Trophoblast cell (in vitro differentiated cells and primary cell): Measurements from ENCODE around the gene DLEC1.
A peak's percentile ranks its signal among the peaks of the same experiment; 100 is the strongest.

Source experiments
- DNase-seq, 2 donors: peaks; one replicate each; pipeline ENCODE4 v3.0.0-alpha.2; 2016
- H2AFZ ChIP-seq: 2 replicates; pipeline ENCODE4 v1.6.1; 2013; ENCODE audit warnings: low read length, moderate library complexity, mild to moderate bottlenecking; ENCODE audit not compliant: insufficient read depth, poor library complexity
- H2AK5ac ChIP-seq: 2 replicates; pipeline ENCODE4 v1.6.1; 2013; ENCODE audit warnings: mild to moderate bottlenecking, low read length
- H2BK120ac ChIP-seq: 2 replicates; pipeline ENCODE4 v1.6.1; 2013; ENCODE audit warnings: low read length, mild to moderate bottlenecking, moderate library complexity; ENCODE audit not compliant: insufficient read depth, poor library complexity
- H2BK12ac ChIP-seq: 2 replicates; pipeline ENCODE4 v1.6.1; 2013; ENCODE audit warnings: mild to moderate bottlenecking, low read length, moderate library complexity
- H2BK5ac ChIP-seq: 2 replicates; pipeline ENCODE4 v1.6.1; 2013; ENCODE audit warnings: low read length, low read depth, moderate library complexity, mild to moderate bottlenecking; ENCODE audit not compliant: poor library complexity
- H3K14ac ChIP-seq: 2 replicates; pipeline ENCODE4 v1.6.1; 2013; ENCODE audit warnings: mild to moderate bottlenecking, low read length
- H3K18ac ChIP-seq: 2 replicates; pipeline ENCODE4 v1.6.1; 2013; ENCODE audit warnings: mild to moderate bottlenecking, low read length
- H3K23ac ChIP-seq: 2 replicates; pipeline ENCODE4 v1.6.1; 2013; ENCODE audit warnings: low read length
- H3K27ac ChIP-seq: 2 replicates; pipeline ENCODE4 v1.5.1; 2013; ENCODE audit warnings: low read depth, mild to moderate bottlenecking, inconsistent platforms, low read length, moderate library complexity
- H3K27me3 ChIP-seq: 2 replicates; pipeline ENCODE4 v1.6.1; 2013; ENCODE audit warnings: inconsistent platforms, mild to moderate bottlenecking, low read length, moderate library complexity; ENCODE audit not compliant: insufficient read depth
- H3K36me3 ChIP-seq, 2 experiments: 1 replicate in 1 of 2; 2 replicates in 1 of 2; pipeline ENCODE4 v1.6.1; 2013; ENCODE audit warnings: low read length in 2 of 2, mild to moderate bottlenecking in 2 of 2, moderate library complexity in 1 of 2; ENCODE audit not compliant: insufficient read depth in 2 of 2, control insufficient read depth in 1 of 2
- H3K4ac ChIP-seq: 2 replicates; pipeline ENCODE4 v1.6.1; 2013; ENCODE audit warnings: low read depth, mild to moderate bottlenecking, low read length, moderate library complexity
- H3K4me1 ChIP-seq, 2 experiments: 1 replicate in 1 of 2; 2 replicates in 1 of 2; pipeline ENCODE4 v1.6.1; 2013; ENCODE audit warnings: low read length in 2 of 2, mild to moderate bottlenecking in 2 of 2, moderate library complexity in 1 of 2; ENCODE audit not compliant: insufficient read depth in 2 of 2, control insufficient read depth in 1 of 2
- H3K4me2 ChIP-seq: 2 replicates; pipeline ENCODE4 v1.6.1; 2013; ENCODE audit warnings: inconsistent platforms, mild to moderate bottlenecking, low read length, moderate library complexity
- H3K4me3 ChIP-seq: 2 replicates; pipeline ENCODE4 v1.5.1; 2013; ENCODE audit warnings: mild to moderate bottlenecking, low read depth, low read length, inconsistent platforms
- H3K79me1 ChIP-seq: one replicate; pipeline ENCODE4 v1.6.1; 2013; ENCODE audit warnings: low read length
- H3K79me2 ChIP-seq: 2 replicates; pipeline ENCODE4 v1.6.1; 2013; ENCODE audit warnings: low read length, mild to moderate bottlenecking; ENCODE audit not compliant: control insufficient read depth, insufficient read depth, poor library complexity
- H3K9ac ChIP-seq: 2 replicates; pipeline ENCODE4 v1.6.1; 2013; ENCODE audit warnings: mild to moderate bottlenecking, low read length
- H3K9me3 ChIP-seq: 2 replicates; pipeline ENCODE4 v1.6.1; 2013; ENCODE audit warnings: low read depth, mild to moderate bottlenecking, control low read depth, inconsistent platforms, low read length; ENCODE audit not compliant: insufficient read depth
- H4K12ac ChIP-seq: 2 replicates; pipeline ENCODE4 v1.6.1; 2013; ENCODE audit warnings: low read depth, mild to moderate bottlenecking, low read length, moderate library complexity
- H4K8ac ChIP-seq: 2 replicates; pipeline ENCODE4 v1.6.1; 2013; ENCODE audit warnings: low read depth, mild to moderate bottlenecking, low read length, moderate library complexity
- H4K91ac ChIP-seq: one replicate; pipeline ENCODE4 v1.6.1; 2013; ENCODE audit warnings: low read depth, mild to moderate bottlenecking, low read length, moderate library complexity
- WGBS: extraction: QIAGEN DNeasy Blood & Tissue Kit; methylation state at CpG from one replicate; pipeline ENCODE4 v1.1.7; 2013; ENCODE audit warnings: missing lambda C conversion rate; ENCODE audit not compliant: insufficient read length, insufficient coverage; ENCODE audit errors: extremely low coverage; 5-methylcytosine and 5-hydroxymethylcytosine counted together

The DLEC1 gene

DNA sequence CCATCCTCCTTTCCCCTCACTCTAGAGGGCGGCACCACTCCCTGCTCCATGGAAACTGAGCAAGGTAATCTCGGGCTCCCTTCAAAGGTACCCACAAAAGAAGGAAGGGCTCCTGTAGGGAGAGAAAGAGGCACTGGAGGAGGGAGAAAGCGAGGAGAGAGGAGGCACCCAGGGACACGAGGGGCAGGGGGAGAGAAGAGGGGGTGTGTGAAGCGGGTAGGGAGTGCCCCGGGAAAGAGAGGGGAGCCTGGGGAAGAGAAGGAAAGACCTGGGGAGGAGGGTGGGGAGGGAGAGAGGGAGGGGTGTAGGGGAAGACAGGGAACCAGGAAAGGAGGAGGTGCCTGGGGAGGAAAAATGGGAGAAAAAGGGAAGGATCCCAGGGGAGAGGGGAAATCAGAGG, 47.9 kb upstream of the DLEC1 start:
- H2BK12ac ChIP-seq, result no peak overlapping the region
- H2BK120ac ChIP-seq, result no peak overlapping the region
- H3K27ac ChIP-seq, result no peak overlapping the region
- no peak overlapping the region for H2AK5ac ChIP-seq
- no peaks in the 10 kb centered on the region for H3K36me3 ChIP-seq
- H3K4me3 ChIP-seq, result no peak overlapping the region
- H4K8ac ChIP-seq, result no peak overlapping the region
- peaks cover 5% of the 10 kb centered on the region for H3K79me1 ChIP-seq
- no peak overlapping the region for H3K4me2 ChIP-seq
- no peak overlapping the region for H3K18ac ChIP-seq
- peaks cover 3% of the 10 kb centered on the region for H3K9me3 ChIP-seq
- H3K23ac ChIP-seq, result no peak overlapping the region
- H2AFZ ChIP-seq, result no peak overlapping the region
- H3K14ac ChIP-seq, result no peak overlapping the region
- H3K27me3 ChIP-seq, result no peaks in the 10 kb centered on the region
- H3K9ac ChIP-seq, result no peak overlapping the region
- H3K79me2 ChIP-seq, result peaks cover 3% of the 10 kb centered on the region
- H2BK5ac ChIP-seq, result no peak overlapping the region
- no peak overlapping the region for H4K91ac ChIP-seq
- no peak overlapping the region for H3K4ac ChIP-seq
- no CpG with 5 or more reads among the region's 6 CpGs for WGBS
- H3K4me1 ChIP-seq, result peaks cover 5 to 6% of the 10 kb centered on the region in 2 experiments
- H4K12ac ChIP-seq, result no peak overlapping the region
- no peak for DNase-seq

DNA sequence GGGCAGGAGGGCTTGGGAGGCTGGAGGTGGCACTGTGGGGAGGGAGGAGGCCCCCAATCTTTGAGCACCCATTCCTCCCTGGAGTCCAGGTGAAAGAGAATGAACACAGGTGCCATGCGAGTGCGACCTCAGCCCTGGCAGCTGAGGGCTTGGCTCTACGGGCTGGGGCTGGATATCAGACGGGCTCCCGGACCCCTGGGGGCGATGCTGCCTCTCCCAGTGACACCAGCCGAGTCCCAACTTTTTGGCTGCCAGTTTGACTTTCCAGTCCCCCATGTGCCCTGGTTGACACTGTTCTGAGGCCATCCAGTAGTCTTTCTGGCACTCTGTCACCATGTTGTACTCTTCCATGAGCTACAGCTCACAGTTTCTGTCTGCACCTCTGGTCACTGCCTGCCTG, 47.2 kb upstream of the DLEC1 start:
- H2BK120ac ChIP-seq, result no peak overlapping the region

DNA sequence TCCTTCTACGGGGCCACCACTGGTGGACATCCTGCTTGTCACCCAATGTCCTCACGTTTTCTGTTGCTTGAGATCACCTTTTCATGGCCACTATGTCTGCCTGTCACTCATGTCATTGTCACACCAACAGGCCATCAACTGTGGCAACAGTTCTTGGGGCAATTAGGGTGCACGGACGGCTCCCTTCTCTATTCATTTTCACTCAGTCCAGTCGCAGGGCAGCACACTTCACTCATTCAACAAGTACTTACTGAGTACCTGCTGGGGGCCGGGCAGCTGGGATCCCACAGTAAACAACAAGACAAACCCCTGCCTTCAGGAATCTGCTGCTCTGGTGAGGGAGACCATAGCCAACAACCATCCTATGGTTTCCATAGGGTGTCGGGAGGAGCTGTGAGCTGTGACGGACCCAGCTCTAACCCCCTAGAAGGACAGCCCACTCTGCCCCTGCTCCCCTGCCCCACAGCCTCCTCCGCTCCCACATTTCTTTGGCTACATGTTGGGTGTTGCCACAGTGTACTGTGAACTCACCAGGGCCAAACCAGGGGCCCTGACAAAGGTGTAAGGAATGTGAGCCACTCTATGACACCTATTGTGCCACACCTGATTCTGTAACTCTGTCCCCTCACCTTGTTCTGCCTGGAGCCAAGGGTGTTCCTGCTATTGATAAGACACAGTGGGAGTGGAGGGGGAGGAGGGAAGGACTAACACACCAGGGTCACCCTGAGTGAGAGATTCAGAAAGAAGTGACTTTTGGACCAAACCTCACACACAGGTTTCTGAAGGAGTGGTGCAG, 46.5 kb upstream of the DLEC1 start:
- H3K9me3 ChIP-seq, result peaks cover 3% of the 10 kb centered on the region
- WGBS, result no CpG with 5 or more reads among the region's 9 CpGs
- H3K4ac ChIP-seq, result no peak overlapping the region
- no peak overlapping the region for H3K4me3 ChIP-seq
- H4K91ac ChIP-seq, result no peak overlapping the region
- H3K27me3 ChIP-seq, result no peaks in the 10 kb centered on the region
- peaks cover 3% of the 10 kb centered on the region for H3K79me2 ChIP-seq
- H2BK12ac ChIP-seq, result no peak overlapping the region
- H3K9ac ChIP-seq, result no peak overlapping the region
- no peak overlapping the region for H2AK5ac ChIP-seq
- DNase-seq, result peak in 1 of 2 donors; percentile 41
- peaks cover 5% of the 10 kb centered on the region for H3K79me1 ChIP-seq
- peaks cover 5 to 6% of the 10 kb centered on the region in 2 experiments for H3K4me1 ChIP-seq
- no peak overlapping the region for H3K27ac ChIP-seq
- H3K14ac ChIP-seq, result no peak overlapping the region
- no peak overlapping the region for H4K8ac ChIP-seq
- no peak overlapping the region for H2AFZ ChIP-seq
- H3K36me3 ChIP-seq, result no peaks in the 10 kb centered on the region
- no peak overlapping the region for H3K18ac ChIP-seq
- H3K23ac ChIP-seq, result no peak overlapping the region
- H2BK120ac ChIP-seq, result no peak overlapping the region
- no peak overlapping the region for H3K4me2 ChIP-seq
- no peak overlapping the region for H4K12ac ChIP-seq
- H2BK5ac ChIP-seq, result no peak overlapping the region

More for the DNA sequence above, 47.2 kb upstream of the DLEC1 start:
- no peak overlapping the region for H3K23ac ChIP-seq
- H4K12ac ChIP-seq, result no peak overlapping the region
- no peak overlapping the region for H3K4me2 ChIP-seq
- no peaks in the 10 kb centered on the region for H3K36me3 ChIP-seq
- no peak for DNase-seq
- H3K79me2 ChIP-seq, result peaks cover 3% of the 10 kb centered on the region
- H2BK5ac ChIP-seq, result no peak overlapping the region
- H3K18ac ChIP-seq, result no peak overlapping the region
- H3K4me1 ChIP-seq, result peaks cover 5 to 6% of the 10 kb centered on the region in 2 experiments
- no peak overlapping the region for H2BK12ac ChIP-seq
- H3K79me1 ChIP-seq, result peaks cover 5% of the 10 kb centered on the region
- no peak overlapping the region for H2AK5ac ChIP-seq
- no peak overlapping the region for H3K14ac ChIP-seq
- H3K4ac ChIP-seq, result no peak overlapping the region
- WGBS, result no CpG with 5 or more reads among the region's 7 CpGs
- H3K27ac ChIP-seq, result no peak overlapping the region
- H4K8ac ChIP-seq, result no peak overlapping the region
- no peak overlapping the region for H3K4me3 ChIP-seq
- no peaks in the 10 kb centered on the region for H3K27me3 ChIP-seq
- H2AFZ ChIP-seq, result no peak overlapping the region
- no peak overlapping the region for H4K91ac ChIP-seq
- H3K9ac ChIP-seq, result no peak overlapping the region
- peaks cover 3% of the 10 kb centered on the region for H3K9me3 ChIP-seq

DNA sequence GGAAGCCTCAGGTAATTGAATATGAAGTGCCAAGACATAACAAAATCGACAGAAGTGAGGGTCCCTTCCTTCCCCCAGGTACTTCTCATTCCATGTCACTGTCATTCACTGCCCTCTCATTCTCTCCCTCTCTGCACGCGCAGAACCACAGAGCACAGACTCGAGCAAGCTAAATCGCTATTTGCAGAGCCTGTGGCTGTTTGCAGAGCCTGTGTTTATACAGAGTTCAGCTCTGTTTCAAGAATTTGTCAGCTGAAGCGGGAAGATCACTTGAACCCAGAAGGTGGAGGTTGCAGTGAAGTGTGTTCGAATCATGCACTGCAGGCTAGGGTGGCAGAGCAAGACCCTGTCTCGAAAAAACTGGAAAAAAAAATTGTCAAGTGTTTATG, 45.9 kb upstream of the DLEC1 start:
- Histone ChIP-seq H3K18ac (no peak overlapping the region), H2AK5ac (no peak overlapping the region), H4K91ac (no peak overlapping the region), H3K9ac (no peak overlapping the region), H3K79me1 (peaks cover 5% of the 10 kb centered on the region), H4K12ac (no peak overlapping the region), H2BK5ac (no peak overlapping the region), H4K8ac (no peak overlapping the region), H3K4me1 (peaks cover 5 to 8% of the 10 kb centered on the region in 2 experiments), H3K14ac (no peak overlapping the region), H3K4me2 (no peak overlapping the region), H3K36me3 (no peaks in the 10 kb centered on the region), H3K27ac (no peak overlapping the region), H3K4ac (no peak overlapping the region), H3K9me3 (peaks cover 3% of the 10 kb centered on the region), H2BK120ac (no peak overlapping the region), H2AFZ (no peak overlapping the region), H3K4me3 (no peak overlapping the region), H3K23ac (no peak overlapping the region), H3K27me3 (no peaks in the 10 kb centered on the region), H3K79me2 (peaks cover 3% of the 10 kb centered on the region), H2BK12ac (no peak overlapping the region)
- DNase-seq, result no peak
- WGBS, result no CpG with 5 or more reads among the region's 8 CpGs
